Measurements from ENCODE around the gene DCTN2.

Gene DCTN2

DNA sequence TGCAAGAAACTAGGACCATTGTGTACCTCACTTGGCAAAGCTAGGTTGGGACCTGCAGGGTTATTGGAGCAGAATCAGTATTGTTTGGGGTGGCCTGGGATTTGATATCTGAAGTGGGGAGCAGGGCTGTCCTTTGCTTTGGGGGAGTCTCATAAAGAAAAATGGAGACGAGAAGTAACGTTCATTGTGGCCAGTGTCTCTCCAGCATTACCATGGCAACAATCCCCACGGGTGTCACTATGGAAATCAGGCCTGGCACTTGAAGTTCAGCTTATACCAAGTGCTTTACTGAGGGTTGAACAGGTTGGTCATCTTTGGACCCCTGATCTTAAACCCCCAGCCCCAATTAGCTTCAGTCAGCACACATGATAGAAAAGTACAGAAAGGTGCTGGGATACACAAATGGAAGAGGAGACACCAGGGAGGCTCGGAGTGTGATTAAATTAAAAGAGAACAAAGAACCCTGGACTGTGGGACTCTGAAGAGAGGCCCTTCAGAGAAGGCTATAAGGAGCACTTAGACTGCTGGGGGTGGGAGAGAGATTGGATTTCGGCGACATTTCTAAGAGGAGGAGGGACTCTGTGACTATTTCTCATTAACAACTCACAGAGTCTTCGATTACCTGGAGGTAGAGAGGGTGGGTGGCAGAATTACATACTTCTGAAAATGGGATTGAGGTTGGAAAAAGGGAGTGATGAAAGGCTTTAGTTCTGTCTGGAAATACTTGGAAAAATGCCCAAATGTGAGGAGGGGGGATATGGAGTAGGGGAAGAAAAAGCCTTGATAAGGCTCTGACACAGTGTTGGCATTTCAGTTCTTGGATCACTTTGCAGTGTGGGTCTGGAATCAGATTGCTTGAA lies 6.6 kb upstream of the DCTN2 start:
- H3K4me3 ChIP-seq (replicated peaks in 1 of 2; ENCODE audit: low read depth in 2 of 2, low read length in 2 of 2), result no peak overlapping the region
- DNase-seq (ENCODE audit: low read depth in 2 of 2), result no peak
- TF ChIP-seq, protein P1, sequence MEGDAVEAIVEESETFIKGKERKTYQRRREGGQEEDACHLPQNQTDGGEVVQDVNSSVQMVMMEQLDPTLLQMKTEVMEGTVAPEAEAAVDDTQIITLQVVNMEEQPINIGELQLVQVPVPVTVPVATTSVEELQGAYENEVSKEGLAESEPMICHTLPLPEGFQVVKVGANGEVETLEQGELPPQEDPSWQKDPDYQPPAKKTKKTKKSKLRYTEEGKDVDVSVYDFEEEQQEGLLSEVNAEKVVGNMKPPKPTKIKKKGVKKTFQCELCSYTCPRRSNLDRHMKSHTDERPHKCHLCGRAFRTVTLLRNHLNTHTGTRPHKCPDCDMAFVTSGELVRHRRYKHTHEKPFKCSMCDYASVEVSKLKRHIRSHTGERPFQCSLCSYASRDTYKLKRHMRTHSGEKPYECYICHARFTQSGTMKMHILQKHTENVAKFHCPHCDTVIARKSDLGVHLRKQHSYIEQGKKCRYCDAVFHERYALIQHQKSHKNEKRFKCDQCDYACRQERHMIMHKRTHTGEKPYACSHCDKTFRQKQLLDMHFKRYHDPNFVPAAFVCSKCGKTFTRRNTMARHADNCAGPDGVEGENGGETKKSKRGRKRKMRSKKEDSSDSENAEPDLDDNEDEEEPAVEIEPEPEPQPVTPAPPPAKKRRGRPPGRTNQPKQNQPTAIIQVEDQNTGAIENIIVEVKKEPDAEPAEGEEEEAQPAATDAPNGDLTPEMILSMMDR (IDR thresholded peaks at IDR 0.05; ENCODE audit: low read depth, low read length), result no peak

DNA sequence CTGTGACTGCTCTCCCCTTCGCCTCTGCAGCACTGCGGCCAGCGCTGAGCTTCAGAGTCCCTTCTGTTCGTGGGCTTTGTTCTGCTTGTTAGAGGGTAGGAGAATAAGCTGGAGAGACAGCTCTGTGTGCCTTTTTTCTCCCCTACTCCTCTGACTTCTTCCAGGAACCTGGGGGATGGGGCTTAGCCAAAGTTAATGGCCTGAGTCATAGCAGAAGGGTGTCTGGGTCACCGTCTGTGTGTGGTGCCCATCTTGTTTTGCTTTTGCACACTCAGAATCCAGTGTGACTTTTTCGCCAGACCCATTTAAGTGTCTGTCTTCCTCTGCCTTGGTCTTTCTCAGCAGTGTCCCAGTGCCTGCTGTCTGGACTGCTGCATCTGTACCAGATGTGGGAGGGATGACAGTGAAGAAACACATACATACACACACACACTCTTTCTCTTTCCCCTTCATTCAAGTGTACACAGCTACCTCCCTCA lies 5.9 kb upstream of the DCTN2 start:
- TF ChIP-seq, protein P1 (IDR thresholded peaks at IDR 0.05; ENCODE audit: low read depth, low read length), result no peak
- peak in 1 of 2 donors; percentile 30 for DNase-seq (ENCODE audit: low read depth in 2 of 2)
- H3K4me3 ChIP-seq (replicated peaks in 1 of 2; ENCODE audit: low read depth in 2 of 2, low read length in 2 of 2), result no peak overlapping the region

DNA sequence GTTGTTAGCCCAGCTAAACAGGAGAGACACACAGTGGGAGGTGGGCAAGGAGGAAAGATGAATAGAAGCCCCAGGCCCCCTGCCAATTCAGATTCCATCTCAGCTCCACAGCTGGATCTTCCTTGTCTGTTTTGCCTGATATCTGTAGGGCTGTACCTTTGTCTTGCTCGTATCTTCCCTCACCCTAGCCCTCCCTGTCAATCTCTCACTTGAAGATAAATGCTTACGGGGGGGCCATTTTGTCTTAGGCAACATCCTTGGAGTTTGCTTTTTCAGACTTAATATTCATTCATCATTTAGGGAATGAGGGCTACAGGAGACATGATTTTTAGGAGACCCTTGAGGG lies 5.3 kb upstream of the DCTN2 start:
- H3K4me3 ChIP-seq (replicated peaks in 1 of 2; ENCODE audit: low read depth in 2 of 2, low read length in 2 of 2), result no peak overlapping the region
- TF ChIP-seq, protein P1 (IDR thresholded peaks at IDR 0.05; ENCODE audit: low read depth, low read length), result no peak
- no peak for DNase-seq (ENCODE audit: low read depth in 2 of 2)

DNA sequence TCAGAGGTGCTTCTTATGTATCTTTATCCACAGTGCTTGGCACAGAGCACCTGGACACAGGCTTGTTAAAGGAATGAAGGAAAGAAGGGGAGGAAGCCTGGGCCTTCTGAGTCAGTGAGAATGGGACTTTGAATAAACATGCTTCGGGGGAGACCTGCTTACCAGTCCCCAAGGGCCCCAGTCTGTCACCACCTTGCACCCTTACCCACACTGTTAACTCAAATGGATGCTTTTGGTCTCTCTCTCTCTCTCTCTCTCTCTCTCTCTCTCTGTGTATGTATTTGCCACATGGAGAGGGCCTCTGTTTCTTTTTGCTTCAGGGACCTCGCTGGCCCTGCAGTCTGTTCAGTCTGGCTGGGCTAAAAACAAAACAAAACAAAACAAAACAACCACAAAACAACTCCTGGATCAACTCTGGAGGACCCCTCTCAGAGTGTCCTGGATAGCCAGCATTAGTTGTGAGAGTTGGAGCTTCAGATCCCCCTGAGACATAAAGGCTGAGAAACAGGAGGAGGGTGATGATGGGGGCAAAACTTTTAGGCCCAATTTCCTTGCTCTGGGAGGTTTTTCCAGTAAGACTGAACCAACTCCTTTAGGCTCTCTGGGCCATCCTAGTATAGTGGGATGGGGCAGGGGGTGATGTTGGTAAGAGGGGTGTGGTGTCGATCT lies 4.8 kb upstream of the DCTN2 start:
- TF ChIP-seq, protein P1 (IDR thresholded peaks at IDR 0.05; ENCODE audit: low read depth, low read length), result no peak
- H3K4me3 ChIP-seq (replicated peaks in 1 of 2; ENCODE audit: low read depth in 2 of 2, low read length in 2 of 2), result no peak overlapping the region
- no peak for DNase-seq (ENCODE audit: low read depth in 2 of 2)

DNA sequence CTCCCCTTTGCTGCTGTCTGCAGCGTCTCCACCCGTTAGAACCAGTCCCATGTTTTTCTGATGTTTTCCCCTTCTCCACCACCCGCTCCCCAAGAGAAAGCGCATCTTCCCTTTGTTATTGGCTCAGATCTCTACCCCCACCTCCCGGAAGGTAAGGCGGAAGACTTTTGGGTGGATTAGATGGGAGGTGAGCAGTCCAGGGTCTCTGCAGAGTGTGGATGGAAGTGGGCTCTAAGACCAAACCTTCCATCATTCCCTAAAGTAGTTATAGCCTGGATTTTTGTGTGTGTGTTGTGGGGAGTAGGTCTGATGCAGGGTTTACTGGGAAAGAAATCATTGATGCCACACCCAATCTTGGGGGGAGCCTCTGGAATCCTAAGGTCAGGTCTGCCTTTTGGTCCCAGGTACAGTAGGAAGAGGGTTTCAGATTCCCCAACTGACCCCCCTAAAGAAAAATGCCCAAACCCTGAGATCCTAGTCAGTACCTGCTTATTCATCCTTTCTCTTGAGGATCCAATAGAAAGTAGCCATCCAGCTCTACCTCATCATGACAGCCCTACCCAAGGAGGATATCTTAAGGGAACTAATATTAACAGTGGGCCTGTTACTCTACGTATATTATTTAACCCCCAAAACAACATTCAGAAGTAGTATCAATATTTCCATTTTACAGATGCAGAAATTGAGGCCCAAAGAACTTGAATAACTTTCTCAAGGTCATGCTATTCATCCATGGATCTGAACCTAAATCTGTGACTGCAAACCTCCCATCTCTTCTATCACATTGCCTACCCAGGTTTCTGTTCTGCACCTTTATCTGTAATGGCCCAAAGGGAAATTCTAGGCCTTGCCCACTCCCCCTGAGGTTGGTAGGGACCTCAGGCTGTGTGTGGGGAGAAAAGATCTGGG lies 3.9 kb upstream of the DCTN2 start:
- DNase-seq (ENCODE audit: low read depth in 2 of 2), result no peak
- H3K4me3 ChIP-seq (replicated peaks in 1 of 2; ENCODE audit: low read depth in 2 of 2, low read length in 2 of 2), result no peak overlapping the region
- TF ChIP-seq, protein P1 (IDR thresholded peaks at IDR 0.05; ENCODE audit: low read depth, low read length), result no peak

DNA sequence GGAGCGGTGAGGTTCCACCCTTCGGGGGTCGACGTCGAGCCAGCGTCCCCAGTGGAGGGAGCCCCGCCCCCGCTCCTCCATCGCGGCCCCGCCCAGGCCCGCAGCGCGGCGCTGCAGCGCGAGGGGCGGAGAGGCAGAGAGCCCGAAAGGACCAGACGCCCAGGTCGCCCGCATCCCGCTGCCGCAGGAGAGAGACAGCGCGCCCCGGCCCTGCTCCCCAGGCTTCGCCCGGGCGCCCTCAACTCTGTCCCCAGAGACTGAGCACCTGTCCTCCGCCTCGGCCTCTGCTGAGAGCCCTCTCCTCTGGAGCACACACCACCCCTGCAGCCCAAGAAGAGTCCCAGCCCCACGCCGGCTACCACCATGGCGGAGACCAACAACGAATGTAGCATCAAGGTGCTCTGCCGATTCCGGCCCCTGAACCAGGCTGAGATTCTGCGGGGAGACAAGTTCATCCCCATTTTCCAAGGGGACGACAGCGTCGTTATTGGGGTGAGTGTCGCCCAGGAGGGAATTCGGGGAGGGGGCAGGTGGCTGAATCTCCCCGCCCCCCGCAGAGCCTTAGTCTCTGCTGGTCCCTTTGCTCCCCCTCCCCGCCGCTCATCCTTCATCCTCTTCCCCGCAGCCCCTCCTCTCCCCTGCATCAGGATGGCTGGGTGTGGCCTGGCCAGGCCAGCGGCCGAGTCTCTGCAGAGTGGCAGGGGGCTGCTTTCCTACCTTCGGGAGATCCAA lies 3.1 kb upstream of the DCTN2 start, which contains the start of gene KIF5A:
KIF5A (plus strand) TSS at position 136 of the 732 bp plus-strand sequence; CDS start at position 364, 228 bp downstream.
- peak within 1 kb of the TSS; percentile 35 to 43 for H3K4me3 ChIP-seq (replicated peaks in 1 of 2; ENCODE audit: low read depth in 2 of 2, low read length in 2 of 2)
- no peak for DNase-seq (ENCODE audit: low read depth in 2 of 2)
- TF ChIP-seq, protein P1 (IDR thresholded peaks at IDR 0.05; ENCODE audit: low read depth, low read length), result no peak

Measured in cardiac fibroblast (primary cell).